GM21526 (cell line): ENCODE measurements around the gene TMPRSS13.

Source experiments
- ATAC-seq: cut with Tn5 transposase; IDR thresholded peaks from one replicate; pipeline ENCODE4 v1.9.1; 2021; ENCODE audit warnings: moderate library complexity; ENCODE audit not compliant: unreplicated experiment, low FRiP score

TMPRSS13 gene

DNA sequence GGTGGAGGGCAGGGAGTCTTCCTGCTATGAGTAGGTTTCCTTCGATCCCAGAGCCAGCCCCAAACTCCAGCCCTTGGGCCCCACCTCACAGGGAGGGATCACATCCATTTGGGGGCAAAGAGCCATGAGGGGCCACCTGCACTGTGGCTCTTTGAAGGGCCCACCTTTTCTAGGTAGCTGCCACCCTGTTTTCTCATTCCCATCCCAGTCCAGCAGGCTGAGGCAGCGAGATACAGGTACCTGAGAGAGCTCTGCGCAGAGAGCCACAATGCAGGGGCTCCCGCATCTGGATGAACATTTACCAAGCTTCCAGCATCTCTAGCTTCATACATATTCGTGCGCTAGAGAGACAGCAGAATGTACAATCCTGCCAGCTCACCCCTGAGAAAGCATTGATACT, 69.1 kb downstream of the TMPRSS13 start:
- no peak for ATAC-seq

GRCh38 chr11:117859488-117860112, 69.6 kb downstream of the TMPRSS13 start:
- ATAC-seq, result no peak

- no peak for ATAC-seq
Measured at GRCh38 chr11:117859061-117859460, 70.1 kb downstream of the TMPRSS13 start.

GRCh38 chr11:117857734-117858414, 71.3 kb downstream of the TMPRSS13 start:
- ATAC-seq, result no peak

DNA sequence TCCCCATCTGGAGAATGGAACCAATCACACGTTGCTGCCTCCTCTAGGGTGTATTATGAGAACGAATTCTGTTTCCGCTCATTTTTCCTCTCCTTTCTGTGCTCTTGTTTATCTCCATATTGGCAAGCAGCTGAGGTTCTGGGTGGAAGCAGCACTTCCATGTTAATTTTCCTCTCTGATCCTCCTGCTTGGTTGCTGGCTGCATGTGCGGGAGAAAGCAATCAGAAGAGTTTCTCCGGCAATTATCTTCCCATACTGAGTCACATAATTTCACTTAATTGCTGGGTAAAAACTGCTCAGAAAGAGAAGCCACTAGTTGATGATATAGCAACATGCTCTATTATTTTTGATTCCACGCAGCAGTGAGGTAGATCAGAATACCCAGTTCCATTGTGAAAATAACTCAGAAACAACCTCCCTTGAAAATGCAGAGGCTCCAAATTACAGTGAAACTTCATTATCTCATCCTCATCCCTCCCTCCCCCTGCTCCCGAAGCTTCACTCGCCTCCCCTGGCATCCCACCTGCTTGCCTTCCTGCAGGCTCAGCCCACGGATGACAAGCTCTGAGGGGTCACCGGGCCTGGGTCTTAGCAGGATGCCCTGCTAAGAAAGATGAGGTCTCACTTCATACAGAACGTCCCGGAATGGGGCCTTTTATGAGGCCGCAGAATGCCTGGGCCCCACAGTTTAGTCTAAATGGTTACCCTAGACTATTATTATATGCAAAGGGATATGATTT, 73.1 kb downstream of the TMPRSS13 start:
- ATAC-seq, result no peak

DNA sequence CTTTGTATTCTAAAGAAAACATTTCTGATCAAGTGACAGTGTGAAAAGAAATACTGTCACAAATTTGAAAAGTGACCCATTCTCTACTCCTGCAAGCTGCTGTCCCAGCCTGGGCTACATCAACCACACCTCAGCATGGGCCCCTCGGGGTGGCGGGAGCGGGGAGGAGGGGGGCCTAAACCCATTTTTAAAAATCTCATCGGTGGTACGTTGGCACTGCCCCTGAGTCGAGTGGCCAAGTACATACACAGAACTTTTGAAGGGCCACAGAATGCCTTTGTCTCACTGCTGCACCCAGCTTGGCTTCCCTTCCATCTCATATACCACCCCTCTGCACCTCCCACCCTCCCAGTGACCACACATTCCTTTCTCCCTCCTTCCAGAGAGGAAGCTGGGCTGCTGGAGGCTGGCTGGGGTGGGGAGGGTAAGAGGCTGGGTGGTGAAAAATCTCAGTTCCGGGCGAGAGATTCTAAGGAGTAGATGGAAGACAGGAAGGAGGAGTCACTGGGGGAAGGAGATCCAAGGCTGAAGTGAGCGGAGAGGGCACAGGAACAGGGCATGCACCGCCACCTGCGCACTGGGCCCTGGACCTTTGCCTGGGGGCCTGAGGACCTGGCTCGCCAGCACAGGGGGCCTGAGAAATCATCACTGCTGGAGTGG, 73.9 kb downstream of the TMPRSS13 start:
- no peak for ATAC-seq

DNA sequence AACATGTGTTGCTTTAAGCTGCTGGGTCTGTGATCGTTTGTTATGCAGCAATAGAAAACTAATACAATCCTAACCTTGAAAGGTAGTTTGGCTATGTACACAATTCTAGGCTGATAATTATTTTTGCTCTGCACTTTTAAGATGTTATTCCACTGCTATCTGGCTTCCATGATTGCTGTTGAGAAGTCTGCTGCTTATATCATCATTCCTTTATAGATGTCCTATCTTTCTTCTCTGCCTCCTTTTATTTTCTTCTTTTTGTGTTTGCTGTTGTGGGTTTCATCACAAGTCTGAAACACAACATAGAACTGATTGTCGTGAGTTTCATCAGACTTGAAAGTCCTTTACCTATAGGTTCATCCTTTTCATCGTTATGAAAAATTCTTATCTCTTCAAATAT, 76.9 kb downstream of the TMPRSS13 start:
- no peak for ATAC-seq

DNA sequence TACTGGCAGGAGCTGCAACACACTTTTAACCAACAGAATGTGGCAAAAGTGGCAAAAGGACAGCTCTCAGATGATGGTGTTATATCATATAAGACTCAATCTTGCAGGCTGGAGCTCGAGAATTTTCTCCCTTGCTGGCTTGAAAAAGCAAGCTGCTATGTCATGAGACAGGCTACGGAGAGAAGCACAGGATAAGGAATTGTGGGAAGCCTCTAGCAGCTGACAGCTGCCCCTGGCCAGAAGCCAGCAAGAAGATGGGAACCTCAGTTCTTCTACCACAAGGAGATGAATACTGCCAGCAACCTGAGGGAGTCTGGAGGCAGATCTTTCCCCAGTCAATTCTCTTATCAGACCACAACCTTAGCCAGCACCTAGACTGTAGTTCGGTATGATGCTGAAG, 77.3 kb downstream of the TMPRSS13 start:
- no peak for ATAC-seq

DNA sequence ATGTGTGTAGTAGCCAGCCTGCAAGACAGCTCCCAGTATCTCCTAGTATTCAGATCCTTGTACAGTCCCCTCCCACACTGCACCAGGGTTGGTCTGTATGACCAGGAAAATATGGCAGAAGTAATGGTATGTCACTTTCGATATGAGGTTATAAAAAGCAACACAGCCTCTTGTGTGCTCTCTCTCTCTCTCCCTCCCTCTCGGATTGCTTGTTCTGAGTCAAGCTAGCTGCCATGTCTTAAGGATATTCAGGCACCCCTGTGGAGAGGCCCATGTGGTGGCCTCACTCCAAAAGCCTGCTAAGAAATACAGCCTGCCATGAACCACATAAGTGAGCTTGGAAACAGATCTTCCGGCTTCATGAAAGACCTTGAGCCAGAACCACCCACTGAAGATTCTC, 78.1 kb downstream of the TMPRSS13 start:
- no peak for ATAC-seq
